Measurements from ENCODE around the gene RUNX2.

Gene RUNX2

DNA sequence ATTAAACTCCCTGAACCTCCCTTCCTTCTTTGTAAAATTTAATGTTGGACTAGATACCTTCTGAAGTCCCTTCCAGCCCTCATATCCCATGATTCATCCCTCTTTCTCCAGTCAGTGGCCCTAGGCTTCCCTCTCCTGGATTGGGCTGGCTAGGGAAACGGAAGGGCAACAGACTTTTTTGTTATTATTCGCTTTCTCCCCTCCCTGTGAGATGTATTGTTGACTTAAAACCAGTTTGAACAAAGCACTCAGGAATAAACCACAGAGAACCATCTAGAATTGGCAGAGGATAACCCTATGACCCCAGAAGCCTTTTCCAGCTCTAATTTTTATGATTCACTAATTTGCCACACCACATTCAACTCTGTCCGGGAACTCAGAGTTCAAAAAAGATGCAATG, 289.3 kb downstream of the RUNX2 start:
- POLR2A ChIA-PET = interaction anchor here (1.0 kb wide), 1 partner anchor 143 kb away, joined by 4 read pairs; no protein-coding TSS in a partner anchor

DNA sequence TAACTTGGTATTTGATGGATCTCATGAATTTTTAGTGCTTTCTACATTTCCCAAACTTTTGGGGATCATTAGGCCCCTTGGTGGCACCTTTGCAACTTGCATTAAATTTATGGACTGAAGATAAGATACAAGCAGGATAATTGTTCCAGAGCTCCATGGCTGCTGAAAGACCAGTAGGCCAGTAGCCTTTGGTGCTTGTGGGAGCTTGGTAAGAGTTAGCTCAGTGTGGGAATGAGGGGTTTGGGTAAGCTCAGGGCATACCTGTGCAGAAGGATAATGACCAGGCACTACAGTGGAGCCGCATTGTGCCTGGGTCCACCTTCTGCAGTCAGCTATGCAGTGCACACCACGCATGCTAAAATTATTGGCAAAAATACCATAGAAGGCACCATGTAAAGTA, 290.1 kb downstream of the RUNX2 start:
- no peaks in the 10 kb centered on the region for H3K9me3 ChIP-seq (ENCODE audit: control insufficient read depth, insufficient read depth, low read depth, low read length)
- ChIA-PET POLR2A (interaction anchor here (0.6 to 1.0 kb wide), 2 partner anchors 37 to 142 kb away, joined by 3 to 4 read pairs; no protein-coding TSS in a partner anchor), CTCF (interaction anchor here (0.6 to 1.1 kb wide), 2 partner anchors 96 to 154 kb away, joined by 6 read pairs; no protein-coding TSS in a partner anchor)
- no peak overlapping the region for H3K4me3 ChIP-seq (ENCODE audit: low read depth, low read length)
- no peak overlapping the region for H3K27ac ChIP-seq (ENCODE audit: extremely low read depth, low read depth, low read length)
- H3K36me3 ChIP-seq (ENCODE audit: control insufficient read depth in 2 of 2, insufficient read depth in 1 of 2, low read length in 2 of 2) = no peaks in the 10 kb centered on the region
- TF ChIP-seq, protein P1, sequence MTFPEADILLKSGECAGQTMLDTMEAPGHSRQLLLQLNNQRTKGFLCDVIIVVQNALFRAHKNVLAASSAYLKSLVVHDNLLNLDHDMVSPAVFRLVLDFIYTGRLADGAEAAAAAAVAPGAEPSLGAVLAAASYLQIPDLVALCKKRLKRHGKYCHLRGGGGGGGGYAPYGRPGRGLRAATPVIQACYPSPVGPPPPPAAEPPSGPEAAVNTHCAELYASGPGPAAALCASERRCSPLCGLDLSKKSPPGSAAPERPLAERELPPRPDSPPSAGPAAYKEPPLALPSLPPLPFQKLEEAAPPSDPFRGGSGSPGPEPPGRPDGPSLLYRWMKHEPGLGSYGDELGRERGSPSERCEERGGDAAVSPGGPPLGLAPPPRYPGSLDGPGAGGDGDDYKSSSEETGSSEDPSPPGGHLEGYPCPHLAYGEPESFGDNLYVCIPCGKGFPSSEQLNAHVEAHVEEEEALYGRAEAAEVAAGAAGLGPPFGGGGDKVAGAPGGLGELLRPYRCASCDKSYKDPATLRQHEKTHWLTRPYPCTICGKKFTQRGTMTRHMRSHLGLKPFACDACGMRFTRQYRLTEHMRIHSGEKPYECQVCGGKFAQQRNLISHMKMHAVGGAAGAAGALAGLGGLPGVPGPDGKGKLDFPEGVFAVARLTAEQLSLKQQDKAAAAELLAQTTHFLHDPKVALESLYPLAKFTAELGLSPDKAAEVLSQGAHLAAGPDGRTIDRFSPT (tag by site-specific recombination; IDR thresholded peaks at IDR 0.05) = no peak
- TF ChIP-seq SP2 (tag by site-specific recombination; IDR thresholded peaks at IDR 0.05) = no peak
- TF ChIP-seq ZNF133 (tag by site-specific recombination; IDR thresholded peaks at IDR 0.05) = no peak
- TF ChIP-seq SCRT2 (tag by site-specific recombination; IDR thresholded peaks at IDR 0.05) = no peak
- no peak for TF ChIP-seq KLF10 (tag by site-specific recombination; IDR thresholded peaks at IDR 0.05)
- TF ChIP-seq, protein P2, sequence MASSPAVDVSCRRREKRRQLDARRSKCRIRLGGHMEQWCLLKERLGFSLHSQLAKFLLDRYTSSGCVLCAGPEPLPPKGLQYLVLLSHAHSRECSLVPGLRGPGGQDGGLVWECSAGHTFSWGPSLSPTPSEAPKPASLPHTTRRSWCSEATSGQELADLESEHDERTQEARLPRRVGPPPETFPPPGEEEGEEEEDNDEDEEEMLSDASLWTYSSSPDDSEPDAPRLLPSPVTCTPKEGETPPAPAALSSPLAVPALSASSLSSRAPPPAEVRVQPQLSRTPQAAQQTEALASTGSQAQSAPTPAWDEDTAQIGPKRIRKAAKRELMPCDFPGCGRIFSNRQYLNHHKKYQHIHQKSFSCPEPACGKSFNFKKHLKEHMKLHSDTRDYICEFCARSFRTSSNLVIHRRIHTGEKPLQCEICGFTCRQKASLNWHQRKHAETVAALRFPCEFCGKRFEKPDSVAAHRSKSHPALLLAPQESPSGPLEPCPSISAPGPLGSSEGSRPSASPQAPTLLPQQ (tag by site-specific recombination; IDR thresholded peaks at IDR 0.05) = no peak
- no peak for TF ChIP-seq ZNF311 (tag by site-specific recombination; IDR thresholded peaks at IDR 0.05; ENCODE audit: borderline replicate concordance)
- no peak for TF ChIP-seq ZBTB1 (tag by site-specific recombination; IDR thresholded peaks at IDR 0.05)
- TF ChIP-seq MEIS1 (CRISPR knock-in tag; IDR thresholded peaks at IDR 0.05; ENCODE audit: borderline replicate concordance) = no peak
- TF ChIP-seq, protein P3, sequence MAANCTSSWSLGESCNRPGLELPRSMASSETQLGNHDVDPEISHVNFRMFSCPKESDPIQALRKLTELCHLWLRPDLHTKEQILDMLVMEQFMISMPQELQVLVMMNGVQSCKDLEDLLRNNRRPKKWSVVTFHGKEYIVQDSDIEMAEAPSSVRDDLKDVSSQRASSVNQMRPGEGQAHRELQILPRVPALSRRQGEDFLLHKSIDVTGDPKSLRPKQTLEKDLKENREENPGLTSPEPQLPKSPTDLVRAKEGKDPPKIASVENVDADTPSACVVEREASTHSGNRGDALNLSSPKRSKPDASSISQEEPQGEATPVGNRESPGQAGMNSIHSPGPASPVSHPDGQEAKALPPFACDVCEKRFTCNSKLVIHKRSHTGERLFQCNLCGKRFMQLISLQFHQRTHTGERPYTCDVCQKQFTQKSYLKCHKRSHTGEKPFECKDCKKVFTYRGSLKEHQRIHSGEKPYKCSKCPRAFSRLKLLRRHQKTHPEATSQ (tag by site-specific recombination; IDR thresholded peaks at IDR 0.05) = no peak
- no peak for TF ChIP-seq OSR2 (tag by site-specific recombination; IDR thresholded peaks at IDR 0.05)
- TF ChIP-seq ZNF175 (tag by site-specific recombination; IDR thresholded peaks at IDR 0.05) = no peak
- no peak for TF ChIP-seq ZNF416 (tag by site-specific recombination; IDR thresholded peaks at IDR 0.05)
- H3K4me1 ChIP-seq (ENCODE audit: control insufficient read depth, insufficient read depth, low read length) = no peaks in the 10 kb centered on the region

More for the DNA sequence above, 289.3 kb downstream of the RUNX2 start:
- CTCF ChIA-PET = interaction anchor here (0.6 to 1.1 kb wide), 3 partner anchors 80 to 153 kb away, joined by 4 to 6 read pairs (median 6); no protein-coding TSS in a partner anchor
- TF ChIP-seq ZNF214 (tag by site-specific recombination; IDR thresholded peaks at IDR 0.05; ENCODE audit: borderline replicate concordance) = no peak
- TF ChIP-seq, protein P4, sequence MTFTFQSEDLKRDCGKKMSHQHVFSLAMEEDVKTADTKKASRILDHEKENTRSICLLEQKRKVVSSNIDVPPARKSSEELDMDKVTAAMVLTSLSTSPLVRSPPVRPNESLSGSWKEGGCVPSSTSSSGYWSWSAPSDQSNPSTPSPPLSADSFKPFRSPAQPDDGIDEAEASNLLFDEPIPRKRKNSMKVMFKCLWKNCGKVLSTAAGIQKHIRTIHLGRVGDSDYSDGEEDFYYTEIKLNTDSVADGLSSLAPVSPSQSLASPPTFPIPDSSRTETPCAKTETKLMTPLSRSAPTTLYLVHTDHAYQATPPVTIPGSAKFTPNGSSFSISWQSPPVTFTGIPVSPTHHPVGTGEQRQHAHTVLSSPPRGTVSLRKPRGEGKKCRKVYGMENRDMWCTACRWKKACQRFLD (tag by site-specific recombination; IDR thresholded peaks at IDR 0.05) = no peak
- no peak for TF ChIP-seq ZNF473 (tag by site-specific recombination; IDR thresholded peaks at IDR 0.05)
- TF ChIP-seq ZNF571 (tag by site-specific recombination; IDR thresholded peaks at IDR 0.05) = no peak
- TF ChIP-seq ZNF654 (tag by site-specific recombination; IDR thresholded peaks at IDR 0.05; ENCODE audit: low read depth) = peak; percentile 14; the same call in 1 of the 2 replicates
- no peak for TF ChIP-seq ZNF37A (tag by site-specific recombination; IDR thresholded peaks at IDR 0.05)
- TF ChIP-seq, protein P5, sequence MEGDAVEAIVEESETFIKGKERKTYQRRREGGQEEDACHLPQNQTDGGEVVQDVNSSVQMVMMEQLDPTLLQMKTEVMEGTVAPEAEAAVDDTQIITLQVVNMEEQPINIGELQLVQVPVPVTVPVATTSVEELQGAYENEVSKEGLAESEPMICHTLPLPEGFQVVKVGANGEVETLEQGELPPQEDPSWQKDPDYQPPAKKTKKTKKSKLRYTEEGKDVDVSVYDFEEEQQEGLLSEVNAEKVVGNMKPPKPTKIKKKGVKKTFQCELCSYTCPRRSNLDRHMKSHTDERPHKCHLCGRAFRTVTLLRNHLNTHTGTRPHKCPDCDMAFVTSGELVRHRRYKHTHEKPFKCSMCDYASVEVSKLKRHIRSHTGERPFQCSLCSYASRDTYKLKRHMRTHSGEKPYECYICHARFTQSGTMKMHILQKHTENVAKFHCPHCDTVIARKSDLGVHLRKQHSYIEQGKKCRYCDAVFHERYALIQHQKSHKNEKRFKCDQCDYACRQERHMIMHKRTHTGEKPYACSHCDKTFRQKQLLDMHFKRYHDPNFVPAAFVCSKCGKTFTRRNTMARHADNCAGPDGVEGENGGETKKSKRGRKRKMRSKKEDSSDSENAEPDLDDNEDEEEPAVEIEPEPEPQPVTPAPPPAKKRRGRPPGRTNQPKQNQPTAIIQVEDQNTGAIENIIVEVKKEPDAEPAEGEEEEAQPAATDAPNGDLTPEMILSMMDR (tag by site-specific recombination; IDR thresholded peaks at IDR 0.05) = 0 out of 2 replicates have a peak, but pooled peaks have one; percentile 22
- peak; percentile 22; the same call in 1 of the 2 replicates for TF ChIP-seq FEZF1 (tag by site-specific recombination; IDR thresholded peaks at IDR 0.05)
- H3K9me3 ChIP-seq (ENCODE audit: control insufficient read depth, insufficient read depth, low read depth, low read length) = no peaks in the 10 kb centered on the region
- no peaks in the 10 kb centered on the region for H3K36me3 ChIP-seq (ENCODE audit: control insufficient read depth in 2 of 2, insufficient read depth in 1 of 2, low read length in 2 of 2)
- no peak overlapping the region for H3K27ac ChIP-seq (ENCODE audit: extremely low read depth, low read depth, low read length)
- no peaks in the 10 kb centered on the region for H3K4me1 ChIP-seq (ENCODE audit: control insufficient read depth, insufficient read depth, low read length)
- no peak overlapping the region for H3K4me3 ChIP-seq (ENCODE audit: low read depth, low read length)
